ENCODE results near the gene DMTF1.

- TF ChIP-seq, protein P1, sequence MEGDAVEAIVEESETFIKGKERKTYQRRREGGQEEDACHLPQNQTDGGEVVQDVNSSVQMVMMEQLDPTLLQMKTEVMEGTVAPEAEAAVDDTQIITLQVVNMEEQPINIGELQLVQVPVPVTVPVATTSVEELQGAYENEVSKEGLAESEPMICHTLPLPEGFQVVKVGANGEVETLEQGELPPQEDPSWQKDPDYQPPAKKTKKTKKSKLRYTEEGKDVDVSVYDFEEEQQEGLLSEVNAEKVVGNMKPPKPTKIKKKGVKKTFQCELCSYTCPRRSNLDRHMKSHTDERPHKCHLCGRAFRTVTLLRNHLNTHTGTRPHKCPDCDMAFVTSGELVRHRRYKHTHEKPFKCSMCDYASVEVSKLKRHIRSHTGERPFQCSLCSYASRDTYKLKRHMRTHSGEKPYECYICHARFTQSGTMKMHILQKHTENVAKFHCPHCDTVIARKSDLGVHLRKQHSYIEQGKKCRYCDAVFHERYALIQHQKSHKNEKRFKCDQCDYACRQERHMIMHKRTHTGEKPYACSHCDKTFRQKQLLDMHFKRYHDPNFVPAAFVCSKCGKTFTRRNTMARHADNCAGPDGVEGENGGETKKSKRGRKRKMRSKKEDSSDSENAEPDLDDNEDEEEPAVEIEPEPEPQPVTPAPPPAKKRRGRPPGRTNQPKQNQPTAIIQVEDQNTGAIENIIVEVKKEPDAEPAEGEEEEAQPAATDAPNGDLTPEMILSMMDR (IDR thresholded peaks at IDR 0.05) = no peak
- TF ChIP-seq EP300 (IDR thresholded peaks at IDR 0.05; ENCODE audit: low read depth) = no peak
- no peak for TF ChIP-seq POLR2A (IDR thresholded peaks at IDR 0.05)
- TF ChIP-seq POLR2AphosphoS5 (IDR thresholded peaks at IDR 0.05) = no peak
Observed at GRCh38 chr7:87139514-87139913, 12.7 kb upstream of the DMTF1 start.
